Measurements from ENCODE around the gene OR9A2. TPM values are rescaled to one million over a fixed set of nuclear protein-coding genes. Genes with fewer than 3 reads are reported as not detected.
"Not testable (repeated sequence)": the region's sequence is repeated elsewhere in the genome, so short reads cannot be mapped to it uniquely, and the experiment has no call there.

Gene OR9A2
- total RNA-seq, 1 donor from 2014 or later, result not detected

- DNase-seq (ENCODE audit: low spot score), result no peak
These were observed 8.0 kb downstream of the OR9A2 start for GRCh38 chr7:143018931-143019330.

- no peak for DNase-seq (ENCODE audit: low spot score)
These were observed 9.9 kb downstream of the OR9A2 start for GRCh38 chr7:143016996-143017395.

GRCh38 chr7:143015926-143016490, 10.9 kb downstream of the OR9A2 start:
- no peak for DNase-seq (ENCODE audit: low spot score)

- no peak for DNase-seq (ENCODE audit: low spot score)
These were observed 11.8 kb downstream of the OR9A2 start for GRCh38 chr7:143015084-143015483.

GRCh38 chr7:143013893-143014292, 13.0 kb downstream of the OR9A2 start:
- DNase-seq (ENCODE audit: low spot score), result no peak

- no peak for DNase-seq (ENCODE audit: low spot score)
These were observed 13.5 kb downstream of the OR9A2 start for GRCh38 chr7:143013473-143013872.

GRCh38 chr7:143012409-143012808, 14.5 kb downstream of the OR9A2 start:
- no peak for DNase-seq (ENCODE audit: low spot score)

GRCh38 chr7:143012001-143012400, 14.9 kb downstream of the OR9A2 start:
- DNase-seq (ENCODE audit: low spot score), result no peak

GRCh38 chr7:143008007-143008901, 18.7 kb downstream of the OR9A2 start:
- peak; percentile 80 for DNase-seq (ENCODE audit: low spot score)

GRCh38 chr7:143005632-143006260, 21.2 kb downstream of the OR9A2 start:
- DNase-seq (ENCODE audit: low spot score), result no peak

GRCh38 chr7:143003393-143004051, 23.4 kb downstream of the OR9A2 start:
- DNase-seq (ENCODE audit: low spot score), result no peak

- DNase-seq (ENCODE audit: low spot score), result no peak
These were observed 24.0 kb downstream of the OR9A2 start for GRCh38 chr7:143002898-143003297.

GRCh38 chr7:143002106-143002505, 24.8 kb downstream of the OR9A2 start:
- no peak for DNase-seq (ENCODE audit: low spot score)

- DNase-seq (ENCODE audit: low spot score), result no peak
These were observed 26.3 kb downstream of the OR9A2 start for GRCh38 chr7:143000648-143001047.

- DNase-seq (ENCODE audit: low spot score), result no peak
These were observed 27.1 kb downstream of the OR9A2 start for GRCh38 chr7:142999793-143000192.

- no peak for DNase-seq (ENCODE audit: low spot score)
These were observed 28.0 kb downstream of the OR9A2 start for GRCh38 chr7:142998966-142999365.

- no peak for DNase-seq (ENCODE audit: low spot score)
These were observed 29.4 kb downstream of the OR9A2 start for GRCh38 chr7:142997456-142997989.

GRCh38 chr7:142992427-142992826, 34.5 kb downstream of the OR9A2 start:
- no peak for DNase-seq (ENCODE audit: low spot score)

- no peak for DNase-seq (ENCODE audit: low spot score)
These were observed 42.6 kb downstream of the OR9A2 start for GRCh38 chr7:142984297-142984696.

- no peak for DNase-seq (ENCODE audit: low spot score)
These were observed 43.1 kb downstream of the OR9A2 start for GRCh38 chr7:142983825-142984224.

- DNase-seq (ENCODE audit: low spot score), result not testable (repeated sequence)
These were observed 48.5 kb downstream of the OR9A2 start for GRCh38 chr7:142978402-142978801.
